K562 (cell line): ENCODE data around the gene CDKN1C. TPM values are rescaled to one million over a fixed set of nuclear protein-coding genes. Genes with fewer than 3 reads are reported as not detected.
A peak's percentile ranks its signal among the peaks of the same experiment; 100 is the strongest.

Experiments used
- CEBPG ChIP-seq, 3 experiments: fragments of 200-800 bp in 1 of 3; sonication (Bioruptor generic) in 1 of 3; sonication (generic) in 1 of 3; formaldehyde crosslinking in 1 of 3; IDR thresholded peaks in 2 of 3; conservative IDR thresholded peaks in 1 of 3; 2 replicates each; pipeline versions ENCODE4 v1.6.1 to v1.8.0; 2016 to 2022; ENCODE audit warnings: missing compliant biosample characterization in 2 of 3, missing genetic modification characterization in 2 of 3, mild to moderate bottlenecking in 1 of 3, missing genetic modification reagents in 1 of 3
- ESRRA ChIP-seq: fragments of 450-650 bp; IDR thresholded peaks from 2 replicates; pipeline ENCODE4 v1.6.1; 2014; ENCODE audit warnings: low read depth, mild to moderate bottlenecking, moderate library complexity, borderline replicate concordance
- FIP1L1 ChIP-seq: fragments of 200-400 bp; formaldehyde crosslinking; IDR thresholded peaks from 2 replicates; pipeline ENCODE4 v1.6.1; 2018; ENCODE audit warnings: mild to moderate bottlenecking, low read depth, low read length; ENCODE audit not compliant: poor library complexity, severe bottlenecking
- HMGN3 ChIP-seq: IDR thresholded peaks from 2 replicates; pipeline ENCODE4 v1.6.1; 2011; ENCODE audit warnings: borderline replicate concordance, low read depth, mild to moderate bottlenecking, mixed read lengths, low read length; ENCODE audit not compliant: insufficient read length; ENCODE audit errors: extremely low read depth
- MCM2 ChIP-seq: fragments of 450-650 bp; IDR thresholded peaks from 2 replicates; pipeline ENCODE4 v1.6.1; 2017; ENCODE audit warnings: low read depth, mild to moderate bottlenecking
- MTA3 ChIP-seq: fragments of 450-650 bp; formaldehyde crosslinking; IDR thresholded peaks from 2 replicates; pipeline ENCODE4 v1.6.1; 2017; ENCODE audit warnings: mild to moderate bottlenecking, borderline replicate concordance
- SRSF9 ChIP-seq: fragments of 200-400 bp; formaldehyde crosslinking; IDR thresholded peaks from 2 replicates; pipeline ENCODE4 v1.6.1; 2017; ENCODE audit warnings: low read depth, low read length, borderline replicate concordance
- ZNF253 ChIP-seq: fragments of 250-450 bp; sonication (Bioruptor Pico); conservative IDR thresholded peaks from 2 replicates; pipeline ENCODE4 v1.6.1; 2021; ENCODE audit warnings: mild to moderate bottlenecking
- ZNF263 ChIP-seq: sonication (generic); formaldehyde crosslinking; IDR thresholded peaks from 2 replicates; pipeline ENCODE4 v1.8.0; 2022; ENCODE audit warnings: mild to moderate bottlenecking, missing genetic modification reagents, borderline replicate concordance
- polyA plus RNA-seq, 8 experiments: library from polyadenylated mRNA; depleted of rRNA in 4 of 8; stranded (reverse) in 5 of 8; unstranded in 3 of 8; fragments of >200 nt; fragmentation: Nextera tagmentation in 2 of 8; fragmentation: Illumina TruSeq in 1 of 8; extraction: Ambion mirVana in 2 of 8; extraction: Trizol in 1 of 8; gene quantifications; 2 replicates each; pipeline versions ENCODE4 v1.2.1 to v1.2.3, GENCODE V29; 2011 to 2014; ENCODE audit warnings: inconsistent platforms in 1 of 8, missing spikeins in 1 of 8
- total RNA-seq, 7 experiments: library from RNA; depleted of rRNA in 6 of 7; stranded (reverse); fragments of >200 nt in 6 of 7; fragmentation: Illumina TruSeq in 2 of 7; extraction: Trizol in 2 of 7; gene quantifications; 2 replicates each; pipeline versions ENCODE4 v1.2.1 to v1.2.3, GENCODE V29; 2011 to 2021; ENCODE audit warnings: low replicate concordance in 1 of 7
- TF ChIP-seq, protein P1 (sequence below): fragments of 250-450 bp; sonication (Bioruptor Pico); IDR thresholded peaks from 2 replicates; pipeline ENCODE4 v1.4.0; 2020; ENCODE audit warnings: mild to moderate bottlenecking
- TF ChIP-seq, protein P2 (sequence below): fragments of 250-450 bp; sonication (Bioruptor Pico); IDR thresholded peaks from 2 replicates; pipeline ENCODE4 v1.5.0; 2021

The CDKN1C gene
- total and polyA plus RNA-seq, 9 of the 15 experiments (the other 6 are each of a cell fraction or from before 2014, with no cell fraction given) = 2.8 to 21.1 (median 9.3) TPM

DNA sequence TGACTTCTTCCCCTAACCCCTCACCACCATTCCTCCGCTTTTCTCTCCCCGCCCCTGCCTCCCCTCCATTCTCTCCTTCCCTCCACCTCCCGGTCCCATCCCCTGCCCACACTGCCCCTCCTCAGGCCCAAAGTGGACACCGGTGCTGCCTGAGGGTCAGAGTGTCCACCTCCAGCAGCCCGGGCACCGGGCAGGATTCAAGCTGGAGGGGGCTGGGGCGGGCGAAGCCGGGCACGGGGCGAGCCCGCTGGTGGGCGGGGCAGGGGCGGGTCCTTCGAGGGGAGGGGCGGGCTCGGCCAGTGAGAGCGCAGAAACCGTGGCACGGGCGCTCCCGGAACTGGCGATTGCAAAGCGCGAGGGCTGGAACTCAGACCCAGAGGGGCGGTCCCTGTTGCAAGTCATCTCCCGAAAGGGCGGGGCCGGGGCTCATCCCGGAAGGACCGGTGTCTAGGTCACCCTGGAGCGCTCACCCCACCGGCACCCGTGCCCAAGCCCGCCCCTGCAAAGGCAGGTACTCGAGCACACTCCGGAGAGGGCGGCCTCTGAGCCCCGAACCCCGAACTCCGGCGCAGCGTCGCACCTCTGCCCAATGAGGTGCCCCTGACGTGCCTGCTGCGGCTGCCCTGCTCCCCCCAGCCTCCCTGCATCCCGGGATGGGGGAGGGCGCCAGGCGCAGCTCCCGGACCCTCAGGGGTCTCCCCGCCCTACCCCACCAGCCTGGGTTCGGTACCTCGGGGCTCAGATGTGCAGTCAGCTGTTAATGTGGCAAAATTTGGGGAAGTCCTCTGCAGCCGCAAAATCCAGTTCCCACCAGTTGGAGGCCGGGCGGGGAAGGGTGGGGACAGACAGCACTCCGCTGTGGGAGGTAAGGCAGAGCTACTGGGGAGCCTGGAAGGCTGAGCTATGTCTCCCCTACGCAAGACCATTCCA is 16.5 kb upstream of the CDKN1C start (continued):
- TF ChIP-seq, protein P1, sequence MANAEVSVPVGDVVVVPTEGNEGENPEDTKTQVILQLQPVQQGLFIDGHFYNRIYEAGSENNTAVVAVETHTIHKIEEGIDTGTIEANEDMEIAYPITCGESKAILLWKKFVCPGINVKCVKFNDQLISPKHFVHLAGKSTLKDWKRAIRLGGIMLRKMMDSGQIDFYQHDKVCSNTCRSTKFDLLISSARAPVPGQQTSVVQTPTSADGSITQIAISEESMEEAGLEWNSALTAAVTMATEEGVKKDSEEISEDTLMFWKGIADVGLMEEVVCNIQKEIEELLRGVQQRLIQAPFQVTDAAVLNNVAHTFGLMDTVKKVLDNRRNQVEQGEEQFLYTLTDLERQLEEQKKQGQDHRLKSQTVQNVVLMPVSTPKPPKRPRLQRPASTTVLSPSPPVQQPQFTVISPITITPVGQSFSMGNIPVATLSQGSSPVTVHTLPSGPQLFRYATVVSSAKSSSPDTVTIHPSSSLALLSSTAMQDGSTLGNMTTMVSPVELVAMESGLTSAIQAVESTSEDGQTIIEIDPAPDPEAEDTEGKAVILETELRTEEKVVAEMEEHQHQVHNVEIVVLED (CRISPR knock-in tag) = no peak
- TF ChIP-seq MTA3 (peak; percentile 65; the same call in 1 of the 2 replicates), ZNF253 (CRISPR knock-in tag) (no peak), HMGN3 (peak; percentile 51), MCM2 (no peak), SRSF9 (no peak), ZNF263 (CRISPR knock-in tag) (peak; percentile 55; the same call in 1 of the 2 replicates), FIP1L1 (peak; percentile 31), ESRRA (peak; percentile 90; the same call in 1 of the 2 replicates), CEBPG (CRISPR knock-in tag; IDR thresholded peaks at IDR 0.05) (peak; percentile 47; the same call in 1 of the 2 replicates), CEBPG (tag; conservative IDR thresholded peaks at IDR 0.05 in 1 of 2, IDR thresholded peaks at IDR 0.05 in 1 of 2) (peak in 1 of 2 experiments; percentile 32; a peak in 1 of 4 replicates)
- TF ChIP-seq, protein P2, sequence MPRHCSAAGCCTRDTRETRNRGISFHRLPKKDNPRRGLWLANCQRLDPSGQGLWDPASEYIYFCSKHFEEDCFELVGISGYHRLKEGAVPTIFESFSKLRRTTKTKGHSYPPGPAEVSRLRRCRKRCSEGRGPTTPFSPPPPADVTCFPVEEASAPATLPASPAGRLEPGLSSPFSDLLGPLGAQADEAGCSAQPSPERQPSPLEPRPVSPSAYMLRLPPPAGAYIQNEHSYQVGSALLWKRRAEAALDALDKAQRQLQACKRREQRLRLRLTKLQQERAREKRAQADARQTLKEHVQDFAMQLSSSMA (CRISPR knock-in tag) = no peak
